Measurements from ENCODE around the gene IQCB1. TPM values are rescaled to one million over a fixed set of nuclear protein-coding genes. Genes with fewer than 3 reads are reported as not detected.
"Not testable (repeated sequence)": the region's sequence is repeated elsewhere in the genome, so short reads cannot be mapped to it uniquely, and the experiment has no call there.

The IQCB1 gene
- total RNA-seq, 4 donors from 2014 or later = 13.2 to 19.6 (median 17.7) TPM

DNA sequence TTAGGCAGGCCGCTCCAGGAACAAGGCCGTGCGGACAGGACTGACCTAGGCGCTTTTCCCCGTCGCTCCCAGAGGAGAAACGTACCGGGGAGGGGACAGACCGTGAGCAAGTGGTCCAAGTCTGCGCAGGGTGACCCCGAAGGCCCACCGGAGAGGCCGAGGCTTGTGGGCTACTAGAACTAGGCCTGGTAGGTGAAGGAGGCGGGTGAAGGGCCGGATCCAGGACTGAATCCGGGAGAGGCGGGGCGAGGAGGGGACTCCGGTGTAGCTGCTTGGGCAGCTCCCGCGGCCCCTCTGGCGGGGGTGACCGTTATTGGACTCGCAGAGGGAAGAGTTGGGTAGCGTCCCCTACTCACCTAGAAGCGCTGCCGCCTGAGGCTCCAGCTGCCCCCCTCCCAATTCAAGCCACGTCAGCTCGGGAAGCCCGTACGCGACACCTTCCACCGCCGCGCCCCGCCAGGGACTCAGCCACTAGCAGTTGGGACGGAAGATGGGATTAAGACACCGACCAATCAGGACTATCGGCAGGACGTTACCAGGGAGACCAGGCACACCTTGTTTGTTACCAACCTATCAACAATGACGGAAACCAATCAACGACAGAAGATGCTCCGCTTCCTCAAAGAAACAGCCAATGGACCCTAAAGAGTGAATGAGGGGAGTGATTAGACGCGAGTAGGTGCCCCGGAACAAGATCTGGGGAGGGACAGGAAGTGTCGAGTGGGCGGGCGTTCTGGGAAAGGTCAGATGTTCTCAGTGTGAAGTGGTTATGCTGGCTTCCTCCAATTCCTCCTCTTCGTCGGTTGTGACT, 85.4 kb downstream of the IQCB1 start, which contains the start of gene GOLGB1:
Gene GOLGB1, minus strand, starts transcription at position 466 of the 811 bp plus-strand sequence. CDS start 18,770 bp downstream, outside the sequence.
- intact Hi-C loops (cut with DNase I; ENCODE audit: low total_unique reads) = no loop called here
- WGBS, 2 donors = 0% methylated on average over 43 to 50 of the region's 51 CpGs
- H3K4me3 ChIP-seq (ENCODE audit: low read depth, poor library complexity, severe bottlenecking) = peak within 1 kb of the TSS; percentile 71
- DNase-seq (ENCODE audit: low spot score in 2 of 2) = peak; percentile 98 to 99
- TF ChIP-seq POLR2A (IDR thresholded peaks at IDR 0.05) = peak in 1 of 2 donors; percentile 86
- no peak for TF ChIP-seq CTCF (IDR thresholded peaks at IDR 0.05)

GRCh38 chr3:121748680-121749275, 86.1 kb downstream of the IQCB1 start:
- peak overlapping the region; percentile 71 for H3K4me3 ChIP-seq (ENCODE audit: low read depth, poor library complexity, severe bottlenecking)
- intact Hi-C loops (cut with DNase I; ENCODE audit: low total_unique reads) = no loop called here
- DNase-seq (ENCODE audit: low spot score in 2 of 2) = no peak
- TF ChIP-seq POLR2A (IDR thresholded peaks at IDR 0.05) = no peak
- TF ChIP-seq CTCF (IDR thresholded peaks at IDR 0.05) = no peak
- 0 to 1% methylated on average over 17 of the region's 17 CpGs for WGBS, 2 donors

DNA sequence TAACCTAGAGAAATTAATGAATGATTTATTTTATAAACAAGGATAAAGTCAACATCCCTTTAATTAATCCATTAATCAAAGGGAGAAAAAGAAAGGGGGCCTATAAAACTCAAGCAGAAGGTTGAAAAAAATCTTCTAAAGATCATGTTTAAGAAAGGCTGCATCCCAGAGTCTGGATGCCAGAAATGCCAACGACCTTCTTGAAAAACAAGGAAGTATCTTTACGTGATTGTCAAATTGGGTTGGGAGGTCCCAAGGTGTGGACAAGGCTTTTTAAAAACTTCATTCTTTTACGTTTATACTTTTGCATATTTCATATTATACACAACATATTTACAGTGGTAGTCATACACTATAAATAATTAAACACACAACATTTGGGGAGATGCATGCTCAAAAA, 86.9 kb downstream of the IQCB1 start:
- intact Hi-C loops (cut with DNase I; ENCODE audit: low total_unique reads) = no loop called here
- 18 to 33% methylated on average over 3 of the region's 3 CpGs for WGBS, 2 donors
- H3K4me3 ChIP-seq (ENCODE audit: low read depth, poor library complexity, severe bottlenecking) = no peak overlapping the region
- no peak for TF ChIP-seq CTCF (IDR thresholded peaks at IDR 0.05)
- TF ChIP-seq POLR2A (IDR thresholded peaks at IDR 0.05) = no peak
- DNase-seq (ENCODE audit: low spot score in 2 of 2) = no peak

GRCh38 chr3:121743106-121743505, 91.8 kb downstream of the IQCB1 start:
- intact Hi-C loops (cut with DNase I; ENCODE audit: low total_unique reads); H3K4me3 ChIP-seq (ENCODE audit: low read depth, poor library complexity, severe bottlenecking); DNase-seq (ENCODE audit: low spot score in 2 of 2): not testable (repeated sequence)
- 94 to 100% methylated on average over 2 of the region's 2 CpGs for WGBS, 2 donors

DNA sequence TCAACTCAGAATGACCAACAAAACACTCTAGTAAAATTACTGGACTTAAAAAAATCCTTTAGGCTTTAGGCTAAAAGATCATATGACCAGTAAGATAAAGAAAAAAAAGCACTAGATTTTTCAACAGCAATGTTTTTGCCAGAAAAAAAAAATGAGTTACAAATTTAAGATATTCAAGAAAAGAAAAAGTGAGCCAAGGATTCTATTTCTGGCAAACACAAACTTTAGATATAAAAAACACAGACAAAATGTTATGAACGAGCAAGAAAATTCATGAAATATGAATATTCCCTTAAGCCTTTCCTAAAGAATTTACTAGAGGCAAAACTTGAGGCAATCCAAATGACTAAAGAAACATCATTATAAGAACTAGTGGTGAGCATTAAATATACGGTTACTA, 94.0 kb downstream of the IQCB1 start:
- WGBS, 2 donors = 62 to 68% methylated on average over 2 of the region's 2 CpGs
- TF ChIP-seq POLR2A (IDR thresholded peaks at IDR 0.05) (no peak), CTCF (IDR thresholded peaks at IDR 0.05) (no peak)
- DNase-seq (ENCODE audit: low spot score in 2 of 2) = no peak
- intact Hi-C loops (cut with DNase I; ENCODE audit: low total_unique reads) = no loop called here
- no peak overlapping the region for H3K4me3 ChIP-seq (ENCODE audit: low read depth, poor library complexity, severe bottlenecking)

DNA sequence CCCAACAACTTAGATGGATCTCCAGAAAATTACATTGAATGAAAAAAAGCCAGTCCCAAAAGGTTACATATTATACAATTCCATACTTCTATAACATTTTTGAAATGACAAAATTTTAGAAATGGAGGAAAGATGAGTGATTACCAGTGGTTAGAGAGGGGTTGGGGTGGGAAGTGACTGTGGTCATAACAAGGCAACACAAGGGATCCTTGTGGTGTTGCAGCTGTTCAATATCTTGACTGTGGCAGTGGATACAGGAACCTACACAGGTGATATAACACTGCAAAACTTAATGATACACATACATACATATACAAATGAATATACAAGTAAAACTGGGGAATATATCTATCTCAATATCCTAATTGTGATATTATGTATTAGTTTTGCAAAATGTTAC, 95.0 kb downstream of the IQCB1 start:
- no peak overlapping the region for H3K4me3 ChIP-seq (ENCODE audit: low read depth, poor library complexity, severe bottlenecking)
- intact Hi-C loops (cut with DNase I; ENCODE audit: low total_unique reads) = no loop called here
- TF ChIP-seq POLR2A (IDR thresholded peaks at IDR 0.05) (no peak), CTCF (IDR thresholded peaks at IDR 0.05) (no peak)
- no peak for DNase-seq (ENCODE audit: low spot score in 2 of 2)

Data from lower leg skin (tissue), 4 donors.